Left lobe of liver (tissue), 2 donors: ENCODE data around the gene RYR2. TPM values are rescaled to one million over a fixed set of nuclear protein-coding genes. Genes with fewer than 3 reads are reported as not detected.

Experiments
- ATAC-seq: fragments of 200-7000 bp; cut with Tn5 transposase; one replicate; pipeline ENCODE4 v1.9.1; 2020; ENCODE audit warnings: mild to moderate bottlenecking, moderate library complexity
- DNase-seq: peaks from one replicate; pipeline ENCODE4 v3.0.0-alpha.2; 2020; ENCODE audit warnings: low spot score
- total RNA-seq: library from RNA; stranded (reverse); gene quantifications from one replicate; pipeline ENCODE4 v1.2.1, GENCODE V29; 2021
- donor health status: DM: no; HTN: no; CAD: no; lungs with moderate emphysema.
- donor health status: DM: no; HTN: yes; CAD: no.

The RYR2 gene
- total RNA-seq, 1 donor from 2014 or later = 0.03 TPM

DNA sequence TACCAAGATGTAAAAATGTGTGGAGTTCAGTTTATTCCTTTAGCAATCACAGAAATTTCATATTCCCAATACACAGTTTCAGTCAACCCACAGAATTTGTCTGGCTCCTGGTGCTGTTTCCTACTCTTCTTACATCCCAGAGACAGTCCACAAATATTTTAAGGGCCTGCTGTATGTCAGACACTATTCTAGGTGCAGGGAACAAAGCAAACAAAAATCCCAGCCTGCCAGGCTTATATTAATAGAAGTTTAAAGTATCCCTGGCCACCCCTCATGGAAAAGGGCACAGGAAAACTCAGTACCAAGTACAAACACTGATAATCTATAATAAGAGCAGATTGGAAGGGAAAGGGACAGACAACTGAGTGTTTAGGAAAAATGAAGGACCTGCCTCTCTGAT lies 653.9 kb downstream of the RYR2 start:
- no peak for ATAC-seq
- no peak for DNase-seq

DNA sequence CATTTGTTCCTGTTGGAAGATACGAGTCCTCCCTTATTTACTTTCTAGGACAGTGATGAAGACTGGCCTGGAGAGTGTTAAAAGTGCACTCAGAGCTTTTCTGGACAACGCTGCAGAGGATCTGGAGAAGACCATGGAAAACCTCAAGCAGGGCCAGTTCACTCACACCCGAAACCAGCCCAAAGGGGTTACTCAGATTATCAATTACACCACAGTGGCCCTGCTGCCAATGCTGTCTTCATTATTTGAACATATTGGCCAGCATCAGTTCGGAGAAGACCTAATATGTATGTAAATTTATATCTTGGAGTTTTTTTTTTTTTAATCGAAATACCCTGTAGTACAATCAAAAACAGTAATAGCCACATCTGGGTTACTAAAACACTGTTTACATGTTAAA lies 658.2 kb downstream of the RYR2 start:
- ATAC-seq (no peak), DNase-seq (no peak)

DNA sequence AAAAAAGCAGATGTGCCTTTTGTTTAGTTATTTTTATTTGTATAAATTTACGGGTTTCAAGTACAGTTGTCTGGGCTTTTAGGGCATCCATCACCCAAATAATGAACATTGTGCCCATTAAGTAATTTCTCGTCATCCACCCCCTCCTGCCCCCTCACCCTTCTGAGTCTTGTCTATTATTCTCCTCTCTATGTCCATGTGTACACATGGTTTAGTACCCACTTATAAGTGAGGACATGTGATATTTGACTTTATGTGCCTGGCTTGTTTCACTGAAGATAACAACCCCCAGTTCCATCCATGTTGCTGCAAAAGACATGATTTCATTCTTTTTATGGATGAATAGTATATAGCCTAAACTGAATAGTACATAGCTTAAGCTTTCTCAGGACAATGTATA lies 659.5 kb downstream of the RYR2 start:
- no peak for DNase-seq
- no peak for ATAC-seq

DNA sequence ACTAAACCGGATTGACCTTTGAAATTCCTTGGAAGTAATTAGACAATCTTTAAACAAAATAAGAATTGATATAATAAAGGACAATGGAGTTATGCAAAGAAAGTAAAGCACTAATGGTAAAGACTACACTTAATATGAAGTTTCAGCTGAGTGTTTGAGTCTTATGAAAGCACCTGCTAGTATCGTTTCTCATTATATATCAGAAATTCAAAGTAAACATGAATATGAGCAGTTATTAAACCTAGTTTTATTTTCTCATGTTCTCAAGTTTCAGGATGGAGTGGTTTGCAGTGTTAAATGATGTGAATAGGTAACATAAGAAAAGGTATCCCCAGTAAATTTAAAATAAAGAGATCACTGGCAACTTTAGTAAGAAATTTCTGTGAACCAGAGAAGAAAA lies 660.2 kb downstream of the RYR2 start:
- ATAC-seq (no peak), DNase-seq (no peak)

DNA sequence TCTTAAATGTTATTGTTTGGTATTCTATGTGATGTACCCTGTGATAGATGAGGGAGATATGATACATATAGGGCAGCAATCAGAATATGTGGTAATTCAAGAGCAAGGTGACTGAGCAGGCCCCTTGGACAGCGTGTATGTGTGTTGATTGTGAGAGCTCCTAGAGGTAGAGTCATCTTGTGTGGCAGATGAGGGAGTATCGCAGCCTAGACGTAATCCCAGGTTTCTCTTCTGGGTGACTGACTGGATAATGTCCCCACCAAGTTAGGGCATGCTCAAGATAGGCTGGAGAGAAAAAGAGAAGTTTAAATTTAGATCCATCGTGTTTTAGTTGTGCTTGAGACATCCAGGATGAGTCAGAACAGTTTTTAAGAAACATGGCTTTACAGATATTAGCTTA lies 663.5 kb downstream of the RYR2 start:
- DNase-seq (no peak), ATAC-seq (no peak)

DNA sequence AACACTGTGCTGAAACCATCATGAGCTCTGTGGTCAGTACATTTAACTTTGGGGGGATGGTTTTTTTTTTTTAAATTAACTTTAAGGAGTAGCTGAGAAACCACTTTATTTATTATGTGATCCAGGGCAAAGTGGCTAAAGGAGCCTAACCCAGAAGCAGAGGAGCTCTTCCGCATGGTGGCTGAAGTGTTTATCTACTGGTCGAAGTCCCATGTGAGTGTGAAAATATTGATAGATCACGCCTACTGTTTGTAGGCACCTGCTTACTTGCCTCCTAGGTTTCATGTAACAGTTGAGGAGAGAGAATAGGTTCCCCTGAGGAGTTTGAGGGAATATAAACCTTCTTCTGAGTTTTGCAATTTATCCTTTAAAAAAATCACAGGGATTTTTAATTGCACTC lies 667.4 kb downstream of the RYR2 start:
- no peak for DNase-seq
- ATAC-seq = peak; percentile 79

DNA sequence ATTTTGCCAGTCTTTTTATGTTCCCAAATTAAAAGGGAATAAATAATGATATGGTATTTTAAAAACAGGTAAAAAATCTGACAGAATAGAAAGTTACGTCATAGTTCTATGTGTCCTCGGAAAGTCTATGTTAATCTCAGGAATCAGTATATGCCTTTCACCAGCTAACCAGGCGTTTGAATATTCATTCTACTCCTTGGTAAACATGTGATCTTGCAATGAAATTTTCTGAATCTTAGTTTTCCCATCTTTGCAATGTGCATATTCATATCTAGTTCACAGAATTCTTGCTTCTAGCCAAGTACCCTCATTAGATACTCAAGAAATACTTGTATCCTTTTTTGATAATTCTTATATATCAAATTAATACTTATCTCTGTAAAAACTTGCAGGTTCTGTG lies 669.3 kb downstream of the RYR2 start:
- DNase-seq (no peak), ATAC-seq (no peak)

DNA sequence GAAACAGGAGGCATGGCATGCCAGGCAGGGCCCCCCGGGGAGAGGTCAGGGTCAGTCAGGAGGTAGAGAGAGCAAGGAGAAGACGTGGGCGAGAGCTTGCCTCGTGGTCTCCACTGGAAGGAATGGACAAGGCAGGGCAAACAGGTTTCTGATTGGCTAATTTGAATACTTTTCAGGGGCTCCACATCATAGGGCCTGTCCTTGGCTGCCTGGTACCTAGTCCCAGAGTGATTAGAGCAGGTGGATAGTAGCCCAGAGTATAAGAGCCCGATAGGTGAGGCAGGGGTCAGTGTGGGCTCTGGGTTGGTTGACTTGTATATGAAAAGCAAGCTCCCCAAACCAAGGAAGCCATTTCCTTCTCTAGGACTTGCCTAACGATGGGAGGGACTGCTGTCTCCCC lies 670.1 kb downstream of the RYR2 start:
- ATAC-seq (no peak), DNase-seq (no peak)

DNA sequence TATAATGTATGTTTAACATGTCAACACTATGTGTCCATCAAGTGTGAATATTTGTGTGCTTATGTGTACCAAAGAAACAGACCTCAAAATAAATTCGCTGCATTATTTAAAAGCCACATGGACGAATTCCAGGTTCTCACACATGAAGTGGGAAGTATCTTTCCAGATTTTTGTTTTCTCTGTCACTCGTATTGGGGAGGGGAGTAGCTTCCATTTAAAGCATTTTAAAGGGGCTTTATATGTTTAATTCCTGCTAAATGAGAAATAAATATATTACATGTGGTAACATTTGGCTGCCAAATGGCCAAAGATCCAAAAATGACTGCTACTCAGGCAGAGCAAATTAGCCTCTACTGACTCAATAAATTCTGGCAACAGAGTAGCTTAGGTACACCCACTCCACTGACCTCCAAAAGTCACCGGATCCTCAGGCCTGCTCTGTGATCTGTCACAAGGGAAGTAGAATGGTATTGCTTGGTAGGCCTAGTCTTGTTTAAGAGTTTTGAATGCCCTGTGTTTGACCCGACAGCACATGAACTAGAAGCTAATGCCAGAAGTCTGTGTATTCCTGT lies 670.7 kb downstream of the RYR2 start:
- ATAC-seq = no peak
- DNase-seq = no peak

DNA sequence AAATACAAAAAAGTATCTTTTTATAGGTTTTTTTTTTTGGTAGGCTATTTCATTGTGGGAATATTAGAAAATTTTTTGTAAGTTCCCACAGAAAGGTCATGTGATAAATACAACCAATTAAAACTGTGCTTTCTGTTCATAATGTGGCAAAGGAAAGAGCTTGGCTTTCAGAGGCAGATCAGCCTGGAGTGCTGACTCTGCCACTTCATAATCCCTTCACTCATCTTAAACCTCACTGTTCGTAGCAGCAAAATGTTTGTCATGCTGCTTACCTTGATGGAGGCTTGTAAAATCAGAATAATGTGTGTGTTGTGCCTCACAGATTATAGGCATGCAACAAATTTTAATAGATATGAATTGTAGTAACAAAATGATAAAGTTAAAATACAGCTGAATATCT lies 671.9 kb downstream of the RYR2 start:
- ATAC-seq (peak; percentile 44), DNase-seq (no peak)

DNA sequence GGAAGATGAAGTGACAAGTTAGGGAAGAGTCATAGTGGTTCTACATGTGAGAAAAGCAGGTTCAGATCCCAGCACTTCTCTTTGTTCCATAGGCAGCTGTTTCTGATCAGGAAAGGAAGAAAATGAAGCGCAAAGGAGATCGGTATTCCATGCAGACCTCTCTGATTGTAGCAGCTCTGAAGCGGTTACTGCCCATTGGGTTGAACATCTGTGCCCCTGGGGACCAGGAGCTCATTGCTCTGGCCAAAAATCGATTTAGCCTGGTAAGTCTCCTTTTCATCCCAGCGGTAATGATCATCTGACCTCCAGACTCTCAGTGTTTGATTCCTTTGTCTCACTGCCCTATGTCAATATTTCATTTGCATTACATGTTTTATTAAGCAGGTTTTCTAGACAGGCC lies 675.1 kb downstream of the RYR2 start:
- DNase-seq (no peak), ATAC-seq (no peak)

DNA sequence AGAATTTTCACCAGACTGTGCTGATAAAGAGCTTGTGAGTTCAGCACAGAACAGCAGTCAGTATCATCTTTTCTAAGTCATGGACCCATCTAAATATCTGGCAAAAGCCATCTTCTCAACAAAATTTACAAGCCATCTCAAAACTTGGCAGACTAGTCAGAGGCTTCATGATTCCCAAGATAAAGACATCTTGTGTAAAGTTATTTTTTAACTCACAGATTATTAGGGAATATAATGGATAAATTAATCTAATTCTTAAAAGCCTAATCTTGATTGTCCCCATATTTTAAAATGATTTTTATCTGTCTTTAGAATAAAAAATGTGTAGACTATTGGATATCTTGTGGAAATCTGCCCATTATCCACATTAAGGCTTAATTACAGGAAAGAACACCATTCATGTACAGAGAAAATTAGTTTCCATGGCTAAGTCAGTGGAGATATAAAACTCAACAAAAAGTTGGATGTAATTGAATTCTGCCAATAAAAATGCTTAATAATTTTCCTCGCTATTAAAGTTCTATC lies 688.9 kb downstream of the RYR2 start:
- ATAC-seq (no peak), DNase-seq (no peak)

DNA sequence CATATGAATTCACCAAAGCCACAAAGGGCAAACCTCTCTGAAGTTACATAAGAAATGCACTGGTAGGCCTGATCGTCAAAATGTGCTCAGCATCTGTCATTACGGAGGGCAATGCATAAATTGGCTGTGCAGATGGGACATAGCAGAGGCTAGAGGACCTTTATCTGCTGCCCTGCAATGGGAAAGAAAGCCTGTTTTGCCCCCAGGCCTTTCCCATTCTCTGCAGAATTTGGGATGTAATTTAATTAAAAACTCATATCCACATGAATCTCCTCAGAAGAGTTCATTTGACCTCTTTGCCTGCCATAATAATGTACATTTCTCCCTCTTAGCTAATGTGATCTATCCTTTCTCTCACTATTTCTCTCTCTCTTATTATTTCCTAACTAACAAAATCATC lies 690.7 kb downstream of the RYR2 start:
- ATAC-seq = no peak
- DNase-seq = no peak

DNA sequence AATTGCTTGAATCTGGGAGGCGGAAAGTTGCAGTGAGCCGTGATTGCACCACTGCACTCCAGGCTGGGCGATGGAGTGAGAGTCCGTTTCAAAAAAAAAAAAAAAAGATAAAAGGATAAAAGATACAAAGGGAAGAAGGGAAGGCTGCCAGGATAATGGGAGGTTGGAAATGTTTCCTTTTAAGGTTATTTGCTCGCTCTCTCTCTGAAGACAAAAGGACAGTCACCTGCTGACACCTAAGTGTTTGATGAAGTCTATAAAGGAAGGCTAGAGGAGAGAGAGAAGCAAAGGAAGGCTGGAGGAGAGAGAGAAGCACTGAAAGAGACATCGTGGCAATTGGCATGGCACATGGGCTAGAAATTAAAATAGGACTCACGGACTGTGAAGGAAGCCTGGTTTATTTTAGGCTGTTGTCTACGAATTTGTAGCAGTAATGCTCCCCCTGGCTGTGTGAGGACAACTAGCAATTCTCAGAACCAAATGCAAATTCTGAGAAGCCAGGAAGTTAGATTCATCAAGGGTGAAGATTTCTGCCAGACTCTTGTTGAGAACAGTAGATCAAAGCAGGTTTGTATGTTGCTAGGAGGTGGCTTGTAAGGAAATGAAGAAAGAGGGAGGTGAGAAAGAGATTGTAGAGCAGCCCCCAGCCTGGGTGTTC lies 694.5 kb downstream of the RYR2 start:
- DNase-seq (no peak), ATAC-seq (no peak)

DNA sequence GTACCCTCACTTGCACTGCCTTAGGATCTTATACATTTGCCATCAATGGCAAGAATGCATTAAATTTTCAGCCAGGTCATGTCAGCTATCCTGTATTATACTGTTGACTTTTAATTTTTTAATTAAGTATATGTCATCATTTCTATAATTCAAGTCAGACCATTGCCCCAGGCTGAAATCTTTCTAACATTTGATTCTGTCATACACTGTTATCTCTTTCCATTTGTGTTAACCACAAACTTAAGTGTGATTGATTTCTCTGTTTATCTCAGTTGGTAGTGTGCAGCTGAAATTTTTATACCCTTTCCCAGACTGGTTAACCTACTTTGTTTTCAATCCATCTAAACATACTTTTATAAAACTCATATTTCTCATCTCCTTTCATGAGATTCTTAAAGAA lies 695.5 kb downstream of the RYR2 start:
- DNase-seq (no peak), ATAC-seq (no peak)

DNA sequence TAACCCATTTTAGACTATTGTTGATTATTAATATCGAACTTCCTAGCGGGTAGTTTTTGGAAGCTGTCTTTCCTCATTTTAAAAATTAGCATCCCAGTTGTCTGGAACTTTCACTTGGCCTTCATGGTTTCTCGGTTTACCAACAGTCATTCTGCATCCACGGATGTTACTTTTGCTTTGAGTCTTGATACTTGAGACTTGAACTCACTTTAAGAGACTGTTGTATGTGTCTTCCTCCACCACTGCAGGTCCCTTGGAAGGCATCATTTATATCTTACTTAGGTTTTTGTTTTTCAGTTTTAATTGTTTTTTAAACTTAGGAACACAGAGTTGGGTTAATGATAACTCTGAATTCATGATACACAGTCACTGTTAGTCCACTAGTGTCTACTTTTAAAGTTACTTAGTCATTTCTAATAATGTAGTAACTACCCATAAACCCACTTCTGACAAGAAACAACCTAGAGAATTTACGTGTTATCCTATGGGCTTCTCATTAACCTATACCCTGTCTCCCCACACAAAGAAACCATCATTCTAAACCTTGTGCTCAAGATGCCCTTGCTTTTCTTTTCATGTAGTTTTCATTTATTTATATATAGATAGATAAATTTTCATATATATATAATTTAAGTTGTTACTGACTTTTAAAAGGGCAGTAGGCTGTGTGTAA lies 696.1 kb downstream of the RYR2 start:
- ATAC-seq = no peak

DNA sequence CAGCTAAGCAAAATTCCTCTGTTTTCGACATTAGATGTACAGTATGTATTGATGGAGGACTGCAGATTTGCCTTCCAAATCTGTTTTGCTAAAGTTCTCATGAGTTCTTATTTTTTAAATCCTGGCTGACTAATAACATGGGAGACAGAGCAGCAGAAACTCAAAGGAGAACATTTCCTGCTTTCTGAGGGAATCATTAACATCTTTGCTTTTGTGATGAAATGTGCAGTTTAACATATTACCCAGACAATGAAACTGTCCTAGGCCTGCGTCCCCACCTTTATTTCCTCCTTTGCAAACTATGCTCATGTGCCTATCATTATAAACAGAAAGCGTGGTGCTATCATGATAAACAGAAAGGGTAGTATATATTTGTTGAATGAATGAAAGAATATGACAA lies 698.9 kb downstream of the RYR2 start:
- no peak for ATAC-seq

More for the DNA sequence above, 696.1 kb downstream of the RYR2 start:
- DNase-seq = no peak

DNA sequence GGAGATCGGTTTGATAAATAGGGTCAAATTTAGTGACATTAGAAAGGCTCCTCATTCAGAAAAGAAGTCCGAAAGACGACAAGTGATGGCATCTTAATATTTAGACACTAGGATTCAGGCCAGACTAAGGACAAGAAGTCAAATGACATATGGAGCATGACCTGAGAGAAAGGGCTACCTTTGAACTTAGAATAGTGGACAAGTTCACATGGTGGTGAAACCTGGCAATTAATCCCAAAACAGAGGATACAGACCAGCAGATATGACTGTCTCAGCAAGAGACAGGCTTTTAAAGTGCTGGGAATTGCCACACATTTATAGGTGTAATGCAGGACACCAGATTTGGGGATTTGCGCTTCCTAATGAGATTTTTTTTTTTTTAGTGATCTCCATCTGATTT lies 703.6 kb downstream of the RYR2 start:
- peak; percentile 98 for ATAC-seq

More for the DNA sequence above, 698.9 kb downstream of the RYR2 start:
- DNase-seq = no peak

DNA sequence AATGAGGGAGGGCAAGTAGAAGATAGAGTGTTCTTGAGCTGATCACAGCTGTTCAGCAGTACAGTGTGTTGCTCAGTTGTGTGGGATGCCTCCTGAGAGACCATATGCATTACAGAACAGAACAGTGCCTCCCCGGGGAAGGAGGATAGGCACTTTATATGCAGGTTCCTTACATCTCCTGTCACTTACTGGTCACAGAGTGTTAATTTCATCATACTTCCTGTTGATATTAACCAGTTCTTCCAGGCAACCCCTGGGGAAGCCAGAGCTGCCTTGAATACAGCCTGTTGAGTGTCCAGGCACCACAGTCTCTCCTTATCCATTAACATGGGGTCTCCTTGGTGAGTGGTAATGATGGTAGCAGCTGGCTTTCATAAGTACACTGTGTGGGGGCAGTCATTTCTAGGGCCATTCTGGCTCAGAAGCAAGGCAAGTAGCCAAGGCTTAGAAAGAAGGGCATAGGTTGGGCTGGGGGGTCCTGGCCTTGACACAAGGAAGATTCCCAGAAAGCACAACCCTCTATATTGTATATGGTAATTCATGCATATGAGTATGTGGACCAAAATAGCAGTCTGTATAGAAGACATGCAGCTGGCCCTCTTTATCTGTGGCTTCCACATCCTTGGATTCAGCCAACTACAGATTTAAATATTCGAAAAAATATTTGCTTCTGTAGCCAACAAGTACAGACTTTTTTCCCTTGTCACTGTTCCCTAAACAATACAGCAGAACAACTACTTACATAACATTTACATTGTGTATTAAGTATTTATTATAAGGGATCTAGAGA lies 706.4 kb downstream of the RYR2 start:
- ATAC-seq (no peak), DNase-seq (no peak)

More for the DNA sequence above, 703.6 kb downstream of the RYR2 start:
- no peak for DNase-seq

DNA sequence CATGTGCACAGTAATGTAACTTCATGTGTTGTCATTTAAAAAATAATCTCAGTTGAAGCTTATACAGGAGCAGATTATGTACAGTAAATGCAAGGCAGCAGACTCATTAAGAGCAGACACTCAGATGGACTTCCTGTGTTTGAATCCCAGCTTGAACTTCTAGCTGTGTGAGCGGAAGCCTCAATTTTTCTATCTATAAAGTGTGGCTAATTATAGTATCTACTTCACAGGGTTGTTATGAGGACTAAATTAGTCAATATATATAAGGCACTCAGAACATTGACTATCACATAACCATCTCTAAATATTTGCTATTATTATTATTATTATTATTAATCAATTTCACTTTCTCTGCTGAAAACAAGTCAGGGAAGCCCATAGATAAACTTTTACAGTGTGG lies 707.1 kb downstream of the RYR2 start:
- ATAC-seq = no peak
- DNase-seq = no peak

DNA sequence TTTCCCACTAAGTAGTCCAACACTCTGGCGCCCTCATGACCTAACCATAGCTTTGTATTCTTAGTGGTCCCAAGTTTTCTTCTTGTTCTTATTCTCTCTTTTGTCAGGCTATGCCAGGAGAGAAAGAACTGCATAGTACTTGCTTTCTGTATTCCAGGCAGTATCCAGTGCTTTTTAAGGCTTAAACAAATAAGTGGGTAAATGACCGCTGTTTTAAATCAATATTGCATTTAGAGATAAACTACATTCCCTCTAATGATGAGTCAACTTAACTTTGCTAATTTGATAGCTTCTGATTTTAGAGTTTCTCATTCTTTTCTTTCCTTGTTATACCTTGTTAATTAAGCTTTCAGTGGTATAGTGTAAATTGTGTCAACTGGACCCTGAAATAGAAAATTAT lies 709.1 kb downstream of the RYR2 start:
- DNase-seq (no peak), ATAC-seq (peak; percentile 95)

DNA sequence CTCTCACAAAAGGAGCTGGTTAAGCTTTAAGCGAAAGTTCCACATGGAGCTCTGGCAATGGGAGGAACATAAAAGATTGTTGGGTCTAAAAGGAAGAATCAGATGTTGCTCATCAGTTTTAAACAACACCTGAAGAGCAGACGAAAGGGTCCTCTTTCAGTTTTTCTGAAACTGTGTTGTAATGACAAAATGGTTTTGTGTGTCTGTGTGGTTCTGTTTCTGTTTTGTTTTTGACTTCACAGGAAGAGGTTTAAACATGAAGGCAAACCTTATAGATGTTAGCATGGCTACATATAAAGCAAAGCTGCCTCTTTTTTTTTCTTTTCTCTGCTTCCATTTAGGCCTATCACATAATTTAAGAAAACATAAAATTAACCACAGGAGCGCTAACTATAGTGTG lies 712.6 kb downstream of the RYR2 start:
- ATAC-seq = no peak
- DNase-seq = no peak
